ENCODE measurements around the gene A3GALT2.

GRCh38 chr1:33274446-33274845, 46.5 kb downstream of the A3GALT2 start:
- TF ChIP-seq TEAD4 (IDR thresholded peaks at IDR 0.05; ENCODE audit: low read length): no peak
- TF ChIP-seq TEAD4 (CRISPR knock-in tag; IDR thresholded peaks at IDR 0.05; ENCODE audit: borderline replicate concordance): no peak
- no peak for TF ChIP-seq HDAC6 (IDR thresholded peaks at IDR 0.05; ENCODE audit: low read depth, low read length)
- no peak for TF ChIP-seq CTCF (IDR thresholded peaks at IDR 0.05 in 2 of 3, conservative IDR thresholded peaks at IDR 0.05 in 1 of 3; ENCODE audit: insufficient read depth in 2 of 3, low read depth in 1 of 3, low read length in 3 of 3)
- no peak for TF ChIP-seq ADNP (tag; IDR thresholded peaks at IDR 0.05)
